Cortex of kidney (tissue), 1 donor: ENCODE results near the gene SPAG6.

Experiments
- DNase-seq: peaks from one replicate; lab custom pipeline; 2025; lab: John Stamatoyannopoulos, UW

Gene SPAG6

DNA sequence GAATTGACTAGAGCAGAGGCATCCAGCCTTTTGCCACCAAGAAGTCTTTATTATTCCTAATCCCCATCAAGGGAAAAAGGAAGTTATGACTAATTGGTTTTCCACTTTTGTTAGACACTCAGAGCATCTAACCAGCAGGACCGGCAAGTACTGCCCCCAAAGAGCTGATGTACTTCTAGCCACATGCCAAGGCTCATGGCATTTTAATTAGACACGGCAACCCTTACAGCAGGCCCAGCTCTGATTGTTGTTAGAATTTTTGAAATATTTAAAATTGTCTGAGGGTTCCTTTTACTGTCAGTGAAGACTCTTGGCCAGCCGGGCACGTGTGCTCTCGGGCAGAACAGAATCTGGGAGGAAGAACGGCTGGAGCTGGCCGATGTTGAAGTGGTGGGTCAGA lies 114.8 kb downstream of the SPAG6 start:
- no peak for DNase-seq

DNA sequence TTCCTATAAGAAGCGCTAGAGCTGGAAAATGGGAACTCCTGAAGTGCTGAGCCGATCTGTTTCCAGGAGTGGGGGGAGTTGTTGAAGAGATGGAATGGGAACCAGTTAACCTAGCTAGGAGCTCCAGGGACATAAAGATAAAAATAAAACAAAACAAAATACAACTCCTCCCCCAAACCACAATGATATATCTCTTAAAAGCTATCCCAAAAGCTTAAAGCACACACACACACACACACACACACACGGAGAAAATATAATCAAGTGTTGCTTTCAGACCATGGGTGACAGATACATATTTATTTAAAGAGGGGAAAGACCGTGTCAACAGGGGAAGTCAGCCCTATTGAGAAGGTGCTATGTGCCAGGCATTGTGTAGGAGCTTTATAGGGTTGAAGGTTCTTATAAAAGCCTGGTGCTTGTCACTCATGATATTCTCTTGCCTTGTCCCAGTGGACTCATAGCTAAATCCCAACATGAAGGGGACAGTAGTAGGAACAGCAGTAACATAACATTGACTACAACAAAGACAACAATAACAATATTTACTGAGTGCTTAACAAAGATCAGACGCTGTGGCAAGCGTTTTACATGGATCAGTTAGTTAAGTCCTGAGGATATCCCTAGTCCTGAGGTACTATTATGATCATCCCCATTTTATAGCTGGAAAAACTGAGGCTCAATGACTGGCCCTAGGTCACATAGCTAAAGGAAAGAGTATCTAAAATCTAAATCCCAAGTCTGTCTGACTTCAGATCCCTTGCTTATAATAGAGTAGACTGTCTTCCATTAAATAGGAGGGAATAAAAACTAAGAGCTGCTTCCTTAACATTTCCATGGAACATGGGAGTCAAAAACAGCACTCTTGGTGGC lies 115.5 kb downstream of the SPAG6 start:
- DNase-seq = no peak

DNA sequence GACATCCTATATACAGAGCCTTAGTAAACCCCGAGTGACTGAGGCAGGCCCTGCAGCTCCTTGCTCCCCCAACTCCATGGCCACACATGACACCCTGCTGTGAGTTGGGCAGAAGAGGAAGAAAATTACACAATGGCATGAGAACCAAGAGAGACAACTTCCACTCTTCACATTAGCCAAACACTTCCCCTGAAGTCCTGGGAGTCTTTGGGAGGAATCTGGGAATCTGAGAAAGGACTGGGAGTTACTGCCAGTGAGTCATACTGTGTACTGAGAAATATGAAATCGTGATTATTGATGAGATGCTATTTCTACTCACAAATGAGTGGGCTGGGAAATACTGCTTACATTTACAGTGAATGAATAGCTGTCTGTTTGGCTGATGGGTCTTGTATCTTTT lies 116.6 kb downstream of the SPAG6 start:
- DNase-seq = no peak

DNA sequence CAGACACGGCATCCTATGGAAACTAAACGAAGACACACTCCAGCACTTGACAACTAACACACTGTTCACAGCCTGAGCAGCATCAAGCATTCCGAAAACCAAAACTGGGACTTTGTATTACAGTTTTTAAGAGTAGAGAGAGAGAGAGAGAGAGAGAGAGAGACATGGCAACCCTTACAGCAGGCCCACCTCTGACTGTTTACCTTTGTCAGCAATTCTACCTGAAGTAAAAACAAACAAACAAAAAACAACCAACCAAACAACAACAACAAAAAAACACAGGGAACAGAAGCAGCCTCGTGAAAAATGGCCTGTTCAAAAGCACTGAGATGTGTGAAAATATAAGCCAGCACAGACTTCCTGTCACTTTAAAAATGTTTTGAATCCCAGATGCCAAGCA lies 118.0 kb downstream of the SPAG6 start:
- no peak for DNase-seq

DNA sequence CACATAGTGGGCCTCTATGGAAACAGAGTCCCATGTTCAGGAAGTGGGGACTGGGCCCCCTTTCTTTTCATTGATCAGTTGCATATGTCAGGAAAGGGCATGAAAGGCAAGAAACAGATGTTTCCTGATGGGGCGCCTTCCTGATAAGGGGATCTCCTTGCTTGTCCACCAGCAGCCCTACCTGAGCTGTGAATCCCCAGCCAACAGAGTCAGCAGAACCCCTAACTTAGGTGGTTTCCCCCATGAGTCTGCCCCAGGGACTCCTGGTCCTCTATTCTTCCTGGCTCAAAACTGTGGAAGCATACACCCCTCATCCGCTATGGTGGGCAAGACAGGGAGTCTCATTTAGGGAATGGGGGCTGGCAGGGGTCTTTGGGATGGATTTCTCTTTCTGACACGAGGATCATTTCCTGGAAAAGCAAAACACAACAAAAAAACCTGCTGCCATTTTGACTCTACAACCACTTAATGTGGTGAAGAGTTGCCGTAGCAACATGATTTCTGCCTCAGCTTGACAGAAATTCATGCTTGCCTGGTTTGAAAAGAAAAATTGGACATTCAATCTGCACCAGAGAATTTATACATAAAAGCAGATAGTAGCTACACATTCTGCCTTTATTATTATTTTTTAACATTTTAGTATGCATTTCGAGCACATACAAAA lies 119.8 kb downstream of the SPAG6 start:
- no peak for DNase-seq

DNA sequence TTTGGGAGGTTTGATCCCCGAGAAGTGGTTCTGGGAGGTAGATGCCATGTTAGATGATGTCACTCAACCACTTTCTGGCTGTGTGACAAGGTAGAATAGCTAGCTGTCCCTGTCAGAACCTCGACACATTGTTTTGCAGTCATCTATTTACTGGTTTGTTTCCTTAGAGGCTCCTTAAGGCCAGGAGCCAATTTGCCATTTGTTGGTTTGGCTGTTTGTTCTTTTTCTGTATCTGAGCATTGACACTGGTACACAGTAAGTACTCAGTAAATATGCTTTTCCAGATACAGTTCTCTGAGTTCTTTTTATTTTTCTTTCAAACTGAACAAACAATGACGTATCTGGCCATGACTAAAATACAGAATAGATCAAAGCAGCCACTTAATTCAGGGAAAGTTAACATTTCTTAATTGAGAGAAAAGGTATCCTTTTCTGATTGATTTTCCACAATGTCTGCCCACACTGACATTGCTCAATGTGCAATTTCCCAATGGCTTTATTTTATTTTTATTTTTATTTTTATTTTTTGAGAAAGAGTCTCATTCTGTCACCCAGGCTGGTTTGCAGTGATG lies 121.6 kb downstream of the SPAG6 start:
- DNase-seq = no peak
